Lower leg skin (tissue), 4 donors: ENCODE data around the gene SIX3. TPM values are rescaled to one million over a fixed set of nuclear protein-coding genes. Genes with fewer than 3 reads are reported as not detected.

Experiments used
- DNase-seq, 2 donors: peaks; one replicate each; pipeline ENCODE4 v3.0.0-alpha.2; 2019; ENCODE audit warnings: low spot score in 2 of 2
- H3K4me3 ChIP-seq: fragments of 200-600 bp; sonication (generic); 2 replicates; pipeline ENCODE4 v1.5.1; 2017; ENCODE audit warnings: mild to moderate bottlenecking, low read depth; ENCODE audit not compliant: poor library complexity, severe bottlenecking
- POLR2A ChIP-seq, 2 donors: fragments of 450-650 bp; IDR thresholded peaks; one replicate each; pipeline ENCODE4 v1.6.1; 2016 to 2017; ENCODE audit warnings: antibody characterized with exemption in 2 of 2, mild to moderate bottlenecking in 1 of 2, moderate library complexity in 1 of 2
- WGBS, 2 donors: methylation state at CpG; one replicate each; pipeline ENCODE4 v1.1.5; 2018; 5-methylcytosine and 5-hydroxymethylcytosine counted together
- intact Hi-C: fragments of 100-400 bp; cut with DNase I; formaldehyde crosslinking; loops from one replicate; pipeline ENCODE4 v1.15.0; 2023; ENCODE audit warnings: low total_unique reads
- total RNA-seq, 4 donors: library from RNA; depleted of rRNA; stranded (reverse); fragments of >200 nt; gene quantifications; one replicate each; pipeline ENCODE4 v1.1.0, GENCODE V29; 2016
- TF ChIP-seq, protein P1 (sequence below), 3 donors: fragments of 450-650 bp; IDR thresholded peaks; one replicate each; pipeline ENCODE4 v1.5.1; 2016; ENCODE audit warnings: antibody characterized with exemption in 3 of 3, mild to moderate bottlenecking in 3 of 3, moderate library complexity in 2 of 3

Gene SIX3
- total RNA-seq, 4 donors from 2014 or later, result not detected

DNA sequence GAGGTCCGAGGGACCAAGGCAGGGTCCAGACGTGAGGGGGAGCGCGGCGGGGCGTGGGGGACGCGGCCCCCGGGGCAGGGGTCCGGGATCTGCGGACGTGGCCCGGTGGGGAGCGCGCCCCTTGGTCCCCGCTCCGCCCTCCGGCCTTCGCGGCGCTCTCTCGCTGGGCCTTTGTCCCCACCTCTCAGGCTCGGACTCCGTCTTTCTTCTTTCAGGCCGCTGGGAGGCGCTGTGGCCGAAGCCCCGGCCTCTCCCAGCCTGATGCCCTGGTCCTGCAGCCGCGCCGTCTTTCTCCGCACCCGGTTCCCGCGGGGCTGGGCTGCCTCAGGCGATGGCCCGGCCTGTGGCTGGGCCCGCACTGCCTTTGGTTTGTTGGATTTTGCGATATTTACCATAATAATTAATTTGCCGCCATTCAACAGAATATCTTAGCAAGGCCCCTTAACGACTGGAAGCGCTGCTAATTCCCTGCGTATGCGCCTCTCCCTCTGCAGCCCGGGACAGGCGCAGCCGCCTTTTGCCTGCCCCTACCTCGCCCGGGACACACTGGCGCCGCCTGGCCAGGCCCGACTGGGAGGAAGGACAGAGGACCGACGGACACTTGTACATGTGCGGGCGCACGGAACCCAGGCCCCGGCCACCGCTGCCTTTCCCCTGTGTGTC lies 10.8 kb downstream of the SIX3 start:
- WGBS, 2 donors, result 1 to 4% methylated on average over 45 to 55 of the region's 59 CpGs
- TF ChIP-seq, protein P1, sequence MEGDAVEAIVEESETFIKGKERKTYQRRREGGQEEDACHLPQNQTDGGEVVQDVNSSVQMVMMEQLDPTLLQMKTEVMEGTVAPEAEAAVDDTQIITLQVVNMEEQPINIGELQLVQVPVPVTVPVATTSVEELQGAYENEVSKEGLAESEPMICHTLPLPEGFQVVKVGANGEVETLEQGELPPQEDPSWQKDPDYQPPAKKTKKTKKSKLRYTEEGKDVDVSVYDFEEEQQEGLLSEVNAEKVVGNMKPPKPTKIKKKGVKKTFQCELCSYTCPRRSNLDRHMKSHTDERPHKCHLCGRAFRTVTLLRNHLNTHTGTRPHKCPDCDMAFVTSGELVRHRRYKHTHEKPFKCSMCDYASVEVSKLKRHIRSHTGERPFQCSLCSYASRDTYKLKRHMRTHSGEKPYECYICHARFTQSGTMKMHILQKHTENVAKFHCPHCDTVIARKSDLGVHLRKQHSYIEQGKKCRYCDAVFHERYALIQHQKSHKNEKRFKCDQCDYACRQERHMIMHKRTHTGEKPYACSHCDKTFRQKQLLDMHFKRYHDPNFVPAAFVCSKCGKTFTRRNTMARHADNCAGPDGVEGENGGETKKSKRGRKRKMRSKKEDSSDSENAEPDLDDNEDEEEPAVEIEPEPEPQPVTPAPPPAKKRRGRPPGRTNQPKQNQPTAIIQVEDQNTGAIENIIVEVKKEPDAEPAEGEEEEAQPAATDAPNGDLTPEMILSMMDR (IDR thresholded peaks at IDR 0.05), result no peak
- no peak for TF ChIP-seq POLR2A (IDR thresholded peaks at IDR 0.05)
- intact Hi-C loops, result loop anchor here (5.0 to 10.0 kb wide), 2 partner anchors 470 to 557 kb away; no protein-coding TSS in a partner anchor
- no peak for DNase-seq
- no peak overlapping the region for H3K4me3 ChIP-seq

DNA sequence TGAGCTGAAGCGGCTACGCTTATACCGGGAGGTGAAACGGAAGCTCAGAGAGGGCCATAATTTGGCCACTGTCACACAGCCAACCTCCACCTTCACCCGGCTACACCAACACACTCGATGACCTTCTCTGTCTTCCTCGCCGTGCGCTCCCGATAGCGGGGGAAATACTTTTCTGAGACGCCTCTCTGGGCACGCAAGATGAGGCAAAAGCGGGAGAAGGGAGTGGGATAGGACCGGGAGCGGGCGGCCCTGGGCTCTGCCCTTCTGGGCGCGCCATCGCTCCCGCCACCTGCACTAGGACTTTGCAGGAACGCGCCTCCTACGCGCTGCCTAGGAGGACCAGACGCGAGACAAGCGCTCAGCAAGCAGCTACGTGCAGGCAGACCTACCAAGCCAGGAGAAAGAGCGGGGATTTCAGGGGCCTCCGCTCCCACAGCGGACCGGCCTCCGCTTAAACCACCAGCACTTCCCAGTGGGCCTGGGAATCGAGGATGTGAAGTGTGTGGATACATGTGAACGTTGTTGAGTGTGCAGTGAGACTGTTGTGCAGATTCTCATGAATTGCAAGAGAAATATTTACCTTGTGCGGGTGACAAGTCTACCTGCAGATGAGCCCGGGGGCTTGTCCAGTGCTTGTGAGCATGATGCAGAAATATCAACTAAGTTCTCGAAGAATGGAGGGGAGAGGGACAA lies 11.4 kb downstream of the SIX3 start:
- H3K4me3 ChIP-seq, result no peak overlapping the region
- TF ChIP-seq, protein P1 (IDR thresholded peaks at IDR 0.05), result no peak
- TF ChIP-seq POLR2A (IDR thresholded peaks at IDR 0.05), result no peak
- no peak for DNase-seq
- 11 to 12% methylated on average over 33 to 34 of the region's 39 CpGs for WGBS, 2 donors
- intact Hi-C loops, result loop anchor here (5.0 to 10.0 kb wide), 2 partner anchors 471 to 558 kb away; no protein-coding TSS in a partner anchor

DNA sequence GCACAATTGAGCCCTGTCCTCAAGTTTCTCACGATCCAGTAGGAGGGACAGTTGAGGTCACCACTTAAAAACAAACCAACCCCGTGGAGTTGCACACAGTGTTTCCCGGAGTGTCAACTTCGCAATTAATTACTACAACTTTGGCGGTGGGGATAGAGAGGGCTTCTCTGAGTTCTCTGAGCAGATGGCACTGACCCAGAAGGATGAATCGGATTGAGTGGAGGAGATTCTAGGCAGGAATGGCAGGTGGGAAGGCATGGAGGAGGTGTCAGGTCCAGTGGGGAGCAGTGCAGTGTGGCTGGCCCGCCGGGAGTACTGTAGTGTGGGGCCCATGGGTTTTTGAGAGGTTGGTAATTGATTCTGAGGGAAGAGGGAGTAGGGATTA lies 12.0 kb downstream of the SIX3 start:
- intact Hi-C loops, result loop anchor here (5.0 to 10.0 kb wide), 2 partner anchors 471 to 559 kb away; no protein-coding TSS in a partner anchor
- H3K4me3 ChIP-seq, result no peak overlapping the region
- WGBS, 2 donors, result 32% methylated on average over 8 of the region's 8 CpGs
- TF ChIP-seq, protein P1 (IDR thresholded peaks at IDR 0.05), result no peak
- no peak for TF ChIP-seq POLR2A (IDR thresholded peaks at IDR 0.05)
- no peak for DNase-seq

DNA sequence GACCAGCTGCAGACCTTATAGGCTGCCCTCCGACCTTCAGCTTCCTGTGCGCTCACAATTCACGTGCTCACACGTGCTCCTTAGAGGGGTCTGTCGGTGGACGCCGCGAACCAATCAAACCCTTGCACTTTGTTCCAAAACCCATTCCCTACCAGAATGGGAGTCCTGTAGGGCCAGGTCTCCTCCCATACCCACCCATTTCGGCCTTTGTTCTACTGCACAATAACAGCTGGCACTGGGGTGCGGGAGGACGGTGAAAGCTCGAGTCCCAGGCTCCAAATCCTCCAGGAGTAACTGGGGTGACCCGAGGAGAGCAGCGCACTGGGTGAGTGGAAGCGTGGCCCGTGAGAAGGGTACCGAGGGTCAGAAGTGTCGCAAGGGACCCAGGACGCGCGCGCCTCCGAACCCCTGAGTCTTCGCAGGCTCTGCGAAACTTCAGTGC lies 13.0 kb downstream of the SIX3 start:
- intact Hi-C loops, result loop anchor here (5.0 to 10.0 kb wide), 2 partner anchors 472 to 560 kb away; no protein-coding TSS in a partner anchor
- no peak overlapping the region for H3K4me3 ChIP-seq
- no peak for DNase-seq
- TF ChIP-seq, protein P1 (IDR thresholded peaks at IDR 0.05), result no peak
- no peak for TF ChIP-seq POLR2A (IDR thresholded peaks at IDR 0.05)
- 13 to 14% methylated on average over 15 to 25 of the region's 25 CpGs for WGBS, 2 donors

DNA sequence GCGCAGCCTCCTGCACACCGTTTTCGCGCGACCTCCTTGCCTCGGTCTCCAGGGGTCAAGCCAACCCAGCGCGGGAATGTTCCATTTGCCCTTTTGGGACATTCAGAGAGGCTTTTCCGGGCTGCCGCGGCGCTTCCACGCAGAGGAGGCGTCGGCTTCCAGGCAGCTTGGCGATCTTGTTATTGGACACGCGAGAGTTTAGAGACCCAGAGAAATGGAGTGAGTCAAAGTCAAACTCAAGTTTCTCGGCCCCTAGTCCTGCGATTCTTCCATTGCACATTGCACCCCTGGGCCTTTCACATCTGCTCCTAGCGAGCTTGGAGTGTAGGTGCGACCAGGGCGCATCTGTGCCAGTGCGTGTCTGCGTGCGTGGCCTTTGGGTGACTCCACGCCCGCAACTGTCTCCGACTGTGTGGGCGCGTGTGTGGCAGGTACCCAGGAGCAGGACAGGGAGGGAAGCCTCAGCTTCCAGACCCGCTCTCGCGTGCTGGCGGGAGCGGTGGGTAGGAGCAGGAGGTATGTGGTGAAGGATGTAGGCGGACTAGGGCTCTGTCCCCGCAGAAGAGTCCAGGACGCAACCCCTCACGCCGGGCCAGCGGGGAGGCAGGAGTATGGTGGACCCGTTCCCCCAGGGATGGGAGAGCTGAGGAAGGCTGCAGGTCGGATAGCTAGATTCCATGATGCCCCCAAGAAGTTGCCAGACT lies 13.5 kb downstream of the SIX3 start:
- no peak for DNase-seq
- TF ChIP-seq, protein P1 (IDR thresholded peaks at IDR 0.05), result no peak
- no peak for TF ChIP-seq POLR2A (IDR thresholded peaks at IDR 0.05)
- intact Hi-C loops, result loop anchor here (5.0 to 10.0 kb wide), 2 partner anchors 473 to 560 kb away; no protein-coding TSS in a partner anchor
- no peak overlapping the region for H3K4me3 ChIP-seq
- 2 to 3% methylated on average over 20 to 44 of the region's 44 CpGs for WGBS, 2 donors
